Measurements from ENCODE around the gene ATP5F1E.
"Not testable (repeated sequence)": the region's sequence is repeated elsewhere in the genome, so short reads cannot be mapped to it uniquely, and the experiment has no call there.

Gene ATP5F1E

GRCh38 chr20:59018817-59019216, 13.3 kb downstream of the ATP5F1E start:
- DNase-seq: no peak

GRCh38 chr20:59017493-59018231, 14.5 kb downstream of the ATP5F1E start:
- no peak for DNase-seq

- DNase-seq: no peak
Measured at GRCh38 chr20:59016795-59017492, 15.2 kb downstream of the ATP5F1E start.

GRCh38 chr20:59015812-59016711, 16.1 kb downstream of the ATP5F1E start:
- DNase-seq: no peak

GRCh38 chr20:59015411-59015810, 16.7 kb downstream of the ATP5F1E start:
- no peak for DNase-seq

GRCh38 chr20:59014680-59015389, 17.3 kb downstream of the ATP5F1E start:
- DNase-seq: no peak

GRCh38 chr20:59013959-59014608, 18.1 kb downstream of the ATP5F1E start:
- DNase-seq: no peak

- no peak for DNase-seq
Measured at GRCh38 chr20:59013031-59013951, 18.8 kb downstream of the ATP5F1E start.

- DNase-seq: not testable (repeated sequence)
Measured at GRCh38 chr20:59011874-59012157, 20.3 kb downstream of the ATP5F1E start.

- DNase-seq: no peak
Measured at GRCh38 chr20:59010995-59011873, 20.9 kb downstream of the ATP5F1E start.

GRCh38 chr20:59010321-59010994, 21.7 kb downstream of the ATP5F1E start:
- no peak for DNase-seq

GRCh38 chr20:59008715-59009336, 23.3 kb downstream of the ATP5F1E start:
- DNase-seq: no peak

GRCh38 chr20:59007665-59008511, 24.2 kb downstream of the ATP5F1E start:
- peak; percentile 22 for DNase-seq

GRCh38 chr20:59006864-59007664, 25.1 kb downstream of the ATP5F1E start, which contains the start of gene CTSZ:
CTSZ (minus strand) TSS chr20:59007254; CDS start chr20:59007128, 126 bp downstream.
- DNase-seq: peak; percentile 69

- DNase-seq: peak; percentile 20
Measured at GRCh38 chr20:59006167-59006863, 25.8 kb downstream of the ATP5F1E start.

GRCh38 chr20:59005523-59006166, 26.5 kb downstream of the ATP5F1E start:
- no peak for DNase-seq

Data from retina (tissue), 1 donor.